HL-60 (cell line): ENCODE results near the gene DNAH1.

Source experiments
- DNase-seq, 2 experiments: peaks; one replicate each; pipeline ENCODE4 v3.0.0-alpha.2; 2010 to 2020; ENCODE audit warnings: low read depth in 1 of 2, low spot score in 1 of 2
- H3K27ac ChIP-seq: fragments of 250-450 bp; sonication (Bioruptor Pico); replicated peaks from 2 replicates; pipeline ENCODE4 v1.5.1; 2020; ENCODE audit warnings: mild to moderate bottlenecking, moderate library complexity
- H3K27me3 ChIP-seq: fragments of 250-450 bp; sonication (Bioruptor Pico); 2 replicates; pipeline ENCODE4 v1.5.1; 2021; ENCODE audit warnings: mild to moderate bottlenecking, moderate library complexity; ENCODE audit not compliant: insufficient read depth, poor library complexity, severe bottlenecking
- H3K4me3 ChIP-seq: replicated peaks from 2 replicates; pipeline ENCODE4 v1.5.1; 2011; ENCODE audit warnings: mild to moderate bottlenecking, control low read depth, low read length; ENCODE audit not compliant: insufficient read depth
- CTCF ChIP-seq: IDR thresholded peaks from one replicate; pipeline ENCODE4 v1.5.1; 2011; ENCODE audit warnings: low read length, control low read depth, inconsistent platforms; ENCODE audit not compliant: insufficient read depth
- GABPA ChIP-seq: IDR thresholded peaks from 2 replicates; pipeline ENCODE4 v1.6.1; 2012; ENCODE audit warnings: low read depth
- POLR2AphosphoS5 ChIP-seq: IDR thresholded peaks from 2 replicates; pipeline ENCODE4 v1.6.1; 2012; ENCODE audit warnings: low read depth
- SPI1 ChIP-seq: IDR thresholded peaks from 2 replicates; pipeline ENCODE4 v1.6.1; 2012; ENCODE audit warnings: low read depth, mild to moderate bottlenecking, borderline replicate concordance
- TF ChIP-seq, protein P1 (sequence below): IDR thresholded peaks from 2 replicates; pipeline ENCODE4 v1.6.1; 2012; ENCODE audit warnings: low read depth; ENCODE audit not compliant: insufficient replicate concordance

DNAH1 gene

GRCh38 chr3:52314489-52314888 is 1.6 kb upstream of the DNAH1 start:
- H3K27me3 ChIP-seq: no peaks in the 10 kb centered on the region
- H3K27ac ChIP-seq: no peak overlapping the region
- H3K4me3 ChIP-seq: no peak overlapping the region
- no peak for DNase-seq
- TF ChIP-seq POLR2AphosphoS5 (no peak), GABPA (no peak), CTCF (no peak), SPI1 (no peak)
- TF ChIP-seq, protein P1, sequence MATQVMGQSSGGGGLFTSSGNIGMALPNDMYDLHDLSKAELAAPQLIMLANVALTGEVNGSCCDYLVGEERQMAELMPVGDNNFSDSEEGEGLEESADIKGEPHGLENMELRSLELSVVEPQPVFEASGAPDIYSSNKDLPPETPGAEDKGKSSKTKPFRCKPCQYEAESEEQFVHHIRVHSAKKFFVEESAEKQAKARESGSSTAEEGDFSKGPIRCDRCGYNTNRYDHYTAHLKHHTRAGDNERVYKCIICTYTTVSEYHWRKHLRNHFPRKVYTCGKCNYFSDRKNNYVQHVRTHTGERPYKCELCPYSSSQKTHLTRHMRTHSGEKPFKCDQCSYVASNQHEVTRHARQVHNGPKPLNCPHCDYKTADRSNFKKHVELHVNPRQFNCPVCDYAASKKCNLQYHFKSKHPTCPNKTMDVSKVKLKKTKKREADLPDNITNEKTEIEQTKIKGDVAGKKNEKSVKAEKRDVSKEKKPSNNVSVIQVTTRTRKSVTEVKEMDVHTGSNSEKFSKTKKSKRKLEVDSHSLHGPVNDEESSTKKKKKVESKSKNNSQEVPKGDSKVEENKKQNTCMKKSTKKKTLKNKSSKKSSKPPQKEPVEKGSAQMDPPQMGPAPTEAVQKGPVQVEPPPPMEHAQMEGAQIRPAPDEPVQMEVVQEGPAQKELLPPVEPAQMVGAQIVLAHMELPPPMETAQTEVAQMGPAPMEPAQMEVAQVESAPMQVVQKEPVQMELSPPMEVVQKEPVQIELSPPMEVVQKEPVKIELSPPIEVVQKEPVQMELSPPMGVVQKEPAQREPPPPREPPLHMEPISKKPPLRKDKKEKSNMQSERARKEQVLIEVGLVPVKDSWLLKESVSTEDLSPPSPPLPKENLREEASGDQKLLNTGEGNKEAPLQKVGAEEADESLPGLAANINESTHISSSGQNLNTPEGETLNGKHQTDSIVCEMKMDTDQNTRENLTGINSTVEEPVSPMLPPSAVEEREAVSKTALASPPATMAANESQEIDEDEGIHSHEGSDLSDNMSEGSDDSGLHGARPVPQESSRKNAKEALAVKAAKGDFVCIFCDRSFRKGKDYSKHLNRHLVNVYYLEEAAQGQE: no peak

GRCh38 chr3:52315006-52315405 is 1.1 kb upstream of the DNAH1 start:
- no peaks in the 10 kb centered on the region for H3K27me3 ChIP-seq
- H3K27ac ChIP-seq: no peak overlapping the region
- no peak for TF ChIP-seq SPI1
- TF ChIP-seq, protein P1: no peak
- TF ChIP-seq CTCF: no peak
- no peak for TF ChIP-seq POLR2AphosphoS5
- no peak for TF ChIP-seq GABPA
- H3K4me3 ChIP-seq: no peak overlapping the region
- no peak for DNase-seq

DNA sequence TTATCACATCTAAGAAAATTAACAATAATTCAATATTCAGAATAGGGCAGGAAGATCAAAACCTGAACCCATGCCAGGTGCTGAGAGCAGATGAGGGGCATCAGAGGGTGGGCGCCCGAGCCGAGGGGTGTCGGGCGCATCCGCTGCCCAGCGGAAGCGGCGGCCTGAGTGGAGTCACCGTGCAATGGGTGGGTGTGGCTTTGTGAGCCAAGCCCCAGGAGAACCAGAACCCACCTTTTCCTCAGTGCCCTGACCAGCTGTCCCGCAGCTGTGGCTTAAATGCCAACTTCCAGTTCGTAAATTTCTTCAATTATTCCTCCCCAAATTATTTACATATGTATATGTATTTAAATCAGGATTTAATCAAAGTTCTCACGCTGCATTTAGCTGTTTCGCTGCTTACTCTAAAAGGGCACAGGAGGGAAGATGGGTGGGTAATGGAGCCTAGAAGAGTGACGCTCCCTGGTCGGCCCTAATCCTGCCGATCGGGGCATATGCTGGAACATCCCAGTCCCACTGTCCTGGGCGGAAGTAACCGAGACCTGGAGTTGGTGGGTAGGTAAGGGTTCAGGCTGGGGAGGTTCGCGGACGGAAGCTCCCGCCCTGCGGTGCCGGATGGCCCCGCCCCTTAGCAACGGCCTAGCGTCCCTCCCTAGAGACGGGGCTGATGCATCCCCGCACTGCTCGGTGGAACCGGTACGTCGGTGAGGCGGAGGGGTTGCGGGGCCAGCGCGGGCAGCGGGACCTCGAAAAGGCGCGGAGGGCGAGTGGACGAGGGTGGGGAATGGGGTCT is 1.3 kb downstream of the DNAH1 start:
- no peak for TF ChIP-seq GABPA
- TF ChIP-seq POLR2AphosphoS5: no peak
- TF ChIP-seq SPI1: no peak
- TF ChIP-seq, protein P1: no peak
- TF ChIP-seq CTCF: no peak
- DNase-seq: no peak
- Histone ChIP-seq H3K27me3 (no peaks in the 10 kb centered on the region), H3K27ac (no peak overlapping the region), H3K4me3 (no peak overlapping the region)
